PC-3 (cell line): ENCODE data around the gene PLD1.
"Not testable (repeated sequence)": the region's sequence is repeated elsewhere in the genome, so short reads cannot be mapped to it uniquely, and the experiment has no call there.

Source experiments
- CTCF ChIP-seq: fragments of 300-600 bp; sonication (generic); conservative IDR thresholded peaks from 2 replicates; pipeline ENCODE4 v1.5.1; 2017; ENCODE audit warnings: antibody characterized with exemption, low read depth, mild to moderate bottlenecking, low read length
- EZH2 ChIP-seq: fragments of 300-600 bp; sonication (generic); IDR thresholded peaks from one replicate; pipeline ENCODE4 v1.6.1; 2017; ENCODE audit warnings: antibody characterized with exemption, mild to moderate bottlenecking, low read length; ENCODE audit not compliant: unreplicated experiment

GRCh38 chr3:171814662-171815061 is 4.4 kb upstream of the PLD1 start:
- not testable (repeated sequence) for TF ChIP-seq CTCF, EZH2
